Lower leg skin (tissue), 4 donors: ENCODE results near the gene TMEM81. TPM values are rescaled to one million over a fixed set of nuclear protein-coding genes. Genes with fewer than 3 reads are reported as not detected.

Source experiments
- DNase-seq, 2 donors: peaks; one replicate each; pipeline ENCODE4 v3.0.0-alpha.2; 2019; ENCODE audit warnings: low spot score in 2 of 2
- H3K4me3 ChIP-seq: fragments of 200-600 bp; sonication (generic); 2 replicates; pipeline ENCODE4 v1.5.1; 2017; ENCODE audit warnings: mild to moderate bottlenecking, low read depth; ENCODE audit not compliant: poor library complexity, severe bottlenecking
- CTCF ChIP-seq, 3 donors: fragments of 450-650 bp; IDR thresholded peaks; one replicate each; pipeline ENCODE4 v1.5.1; 2016; ENCODE audit warnings: antibody characterized with exemption in 3 of 3, mild to moderate bottlenecking in 3 of 3, moderate library complexity in 2 of 3
- POLR2A ChIP-seq, 2 donors: fragments of 450-650 bp; IDR thresholded peaks; one replicate each; pipeline ENCODE4 v1.6.1; 2016 to 2017; ENCODE audit warnings: antibody characterized with exemption in 2 of 2, mild to moderate bottlenecking in 1 of 2, moderate library complexity in 1 of 2
- WGBS, 2 donors: methylation state at CpG; one replicate each; pipeline ENCODE4 v1.1.5; 2018; 5-methylcytosine and 5-hydroxymethylcytosine counted together
- intact Hi-C: fragments of 100-400 bp; cut with DNase I; formaldehyde crosslinking; loops from one replicate; pipeline ENCODE4 v1.15.0; 2023; ENCODE audit warnings: low total_unique reads
- total RNA-seq, 4 donors: library from RNA; depleted of rRNA; stranded (reverse); fragments of >200 nt; gene quantifications; one replicate each; pipeline ENCODE4 v1.1.0, GENCODE V29; 2016

Gene TMEM81
- total RNA-seq, 4 donors from 2014 or later: 2.3 to 2.8 (median 2.6) TPM

GRCh38 chr1:205069371-205070125 is 14.7 kb downstream of the TMEM81 start:
- DNase-seq: peak in 1 of 2 donors; percentile 83
- intact Hi-C loops: no loop called here

GRCh38 chr1:205068457-205069040 is 15.7 kb downstream of the TMEM81 start:
- intact Hi-C loops: no loop called here
- TF ChIP-seq POLR2A (IDR thresholded peaks at IDR 0.05) (no peak), CTCF (IDR thresholded peaks at IDR 0.05) (no peak)
- H3K4me3 ChIP-seq: no peak overlapping the region
- 6 to 22% methylated on average over 2 of the region's 2 CpGs for WGBS, 2 donors
- DNase-seq: peak in 1 of 2 donors; percentile 20

More at GRCh38 chr1:205069371-205070125, 14.7 kb downstream of the TMEM81 start:
- TF ChIP-seq CTCF (IDR thresholded peaks at IDR 0.05): no peak
- TF ChIP-seq POLR2A (IDR thresholded peaks at IDR 0.05): no peak
- WGBS, 2 donors: 87 to 89% methylated on average over 34 to 41 of the region's 42 CpGs
- no peak overlapping the region for H3K4me3 ChIP-seq

GRCh38 chr1:205068001-205068400 is 16.3 kb downstream of the TMEM81 start:
- DNase-seq: peak in 1 of 2 donors; percentile 72
- intact Hi-C loops: no loop called here
- TF ChIP-seq POLR2A (IDR thresholded peaks at IDR 0.05) (no peak), CTCF (IDR thresholded peaks at IDR 0.05) (no peak)
- H3K4me3 ChIP-seq: no peak overlapping the region
- 81 to 87% methylated on average over 4 of the region's 4 CpGs for WGBS, 2 donors

GRCh38 chr1:205067031-205067430 is 17.2 kb downstream of the TMEM81 start:
- intact Hi-C loops: no loop called here
- peak in 1 of 2 donors; percentile 31 for DNase-seq
- no peak overlapping the region for H3K4me3 ChIP-seq
- TF ChIP-seq CTCF (IDR thresholded peaks at IDR 0.05) (no peak), POLR2A (IDR thresholded peaks at IDR 0.05) (no peak)
- 93 to 96% methylated on average over 6 of the region's 6 CpGs for WGBS, 2 donors

GRCh38 chr1:205066141-205066818 is 18.0 kb downstream of the TMEM81 start:
- DNase-seq: peak in 1 of 2 donors; percentile 72
- WGBS, 2 donors: 67 to 72% methylated on average over 13 of the region's 13 CpGs
- H3K4me3 ChIP-seq: no peak overlapping the region
- intact Hi-C loops: no loop called here
- no peak for TF ChIP-seq POLR2A (IDR thresholded peaks at IDR 0.05)
- TF ChIP-seq CTCF (IDR thresholded peaks at IDR 0.05): no peak
